Measurements from ENCODE around the gene DLG2. TPM values are rescaled to one million over a fixed set of nuclear protein-coding genes. Genes with fewer than 3 reads are reported as not detected.

DLG2 gene
- total RNA-seq, 2 donors from 2014 or later = 3.8 to 16.4 TPM

- Histone ChIP-seq H3K9me3 (no peaks in the 10 kb centered on the region), H3K36me3 (no peaks in the 10 kb centered on the region), H3K4me3 (no peak overlapping the region), H3K27me3 (replicated peaks; ENCODE audit: insufficient read depth) (no peaks in the 10 kb centered on the region), H3K27ac (no peak overlapping the region), H3K4me1 (ENCODE audit: control insufficient read depth in 1 of 2, low read depth in 2 of 2) (no peaks in the 10 kb centered on the region)
- TF ChIP-seq, protein P1, sequence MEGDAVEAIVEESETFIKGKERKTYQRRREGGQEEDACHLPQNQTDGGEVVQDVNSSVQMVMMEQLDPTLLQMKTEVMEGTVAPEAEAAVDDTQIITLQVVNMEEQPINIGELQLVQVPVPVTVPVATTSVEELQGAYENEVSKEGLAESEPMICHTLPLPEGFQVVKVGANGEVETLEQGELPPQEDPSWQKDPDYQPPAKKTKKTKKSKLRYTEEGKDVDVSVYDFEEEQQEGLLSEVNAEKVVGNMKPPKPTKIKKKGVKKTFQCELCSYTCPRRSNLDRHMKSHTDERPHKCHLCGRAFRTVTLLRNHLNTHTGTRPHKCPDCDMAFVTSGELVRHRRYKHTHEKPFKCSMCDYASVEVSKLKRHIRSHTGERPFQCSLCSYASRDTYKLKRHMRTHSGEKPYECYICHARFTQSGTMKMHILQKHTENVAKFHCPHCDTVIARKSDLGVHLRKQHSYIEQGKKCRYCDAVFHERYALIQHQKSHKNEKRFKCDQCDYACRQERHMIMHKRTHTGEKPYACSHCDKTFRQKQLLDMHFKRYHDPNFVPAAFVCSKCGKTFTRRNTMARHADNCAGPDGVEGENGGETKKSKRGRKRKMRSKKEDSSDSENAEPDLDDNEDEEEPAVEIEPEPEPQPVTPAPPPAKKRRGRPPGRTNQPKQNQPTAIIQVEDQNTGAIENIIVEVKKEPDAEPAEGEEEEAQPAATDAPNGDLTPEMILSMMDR (IDR thresholded peaks at IDR 0.05) = no peak
- ATAC-seq (ENCODE audit: insufficient number of reproducible peaks, low FRiP score, low read depth) = no peak
- DNase-seq (ENCODE audit: low spot score) = no peak
Observed at GRCh38 chr11:84685149-84685548, 942.0 kb downstream of the DLG2 start.

DNA sequence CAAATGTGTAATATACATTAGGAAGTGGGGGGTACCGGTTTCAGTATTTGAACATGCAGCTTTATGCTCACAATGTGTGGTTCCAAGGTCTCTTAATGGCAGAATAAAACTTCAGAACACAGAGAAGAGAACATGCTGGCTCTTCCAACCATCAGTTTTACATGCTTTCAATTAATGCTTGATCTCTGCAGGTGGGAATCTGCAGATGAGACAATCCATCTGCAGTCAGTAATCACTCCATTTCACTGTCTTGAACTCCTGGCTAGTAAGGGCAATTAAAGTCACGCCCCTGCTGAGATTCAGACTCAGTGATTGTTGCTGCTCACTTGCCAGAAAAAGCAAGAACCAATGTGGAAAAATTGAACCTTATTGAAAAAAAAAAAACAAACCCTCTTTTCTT is 945.7 kb downstream of the DLG2 start:
- ATAC-seq (ENCODE audit: insufficient number of reproducible peaks, low FRiP score, low read depth) (no peak), DNase-seq (ENCODE audit: low spot score) (no peak)
- TF ChIP-seq, protein P1 (IDR thresholded peaks at IDR 0.05) = no peak
- no peaks in the 10 kb centered on the region for H3K4me1 ChIP-seq (ENCODE audit: control insufficient read depth in 1 of 2, low read depth in 2 of 2)
- H3K9me3 ChIP-seq = no peaks in the 10 kb centered on the region
- no peak overlapping the region for H3K4me3 ChIP-seq
- no peaks in the 10 kb centered on the region for H3K36me3 ChIP-seq
- H3K27me3 ChIP-seq (replicated peaks; ENCODE audit: insufficient read depth) = no peaks in the 10 kb centered on the region
- no peak overlapping the region for H3K27ac ChIP-seq

DNA sequence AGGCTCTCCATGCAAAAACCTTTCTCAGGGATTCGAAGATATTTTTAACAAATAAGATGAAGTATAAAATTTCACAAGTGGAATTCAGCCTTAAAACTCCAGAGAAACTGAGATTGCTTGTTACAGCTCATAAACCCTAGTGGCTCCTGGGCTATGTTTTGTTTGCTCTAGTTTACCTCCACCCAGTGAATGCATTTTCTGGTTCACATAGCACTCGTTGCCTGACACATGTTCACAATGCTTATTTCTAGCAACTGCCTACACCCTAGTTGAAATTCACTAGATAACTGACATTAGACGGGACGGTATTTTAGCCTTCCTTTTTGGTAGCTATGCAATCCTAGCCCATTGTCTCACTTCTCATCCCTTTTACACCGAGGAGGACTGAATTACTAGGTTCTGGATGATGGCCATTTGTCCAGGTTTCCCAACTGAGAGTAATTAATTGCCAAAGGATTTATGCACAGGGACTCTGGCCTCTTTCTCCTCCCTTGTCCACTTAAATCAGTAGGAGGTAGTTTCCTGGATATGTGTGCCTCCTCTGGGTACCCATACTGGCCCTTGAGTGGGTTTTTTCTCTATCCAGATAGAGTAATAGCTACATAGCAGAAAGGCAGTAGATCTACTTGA is 951.6 kb downstream of the DLG2 start:
- no peaks in the 10 kb centered on the region for H3K27me3 ChIP-seq (replicated peaks; ENCODE audit: insufficient read depth)
- no peaks in the 10 kb centered on the region for H3K4me1 ChIP-seq (ENCODE audit: control insufficient read depth in 1 of 2, low read depth in 2 of 2)
- H3K36me3 ChIP-seq = no peaks in the 10 kb centered on the region
- ATAC-seq (ENCODE audit: insufficient number of reproducible peaks, low FRiP score, low read depth) = no peak
- H3K9me3 ChIP-seq = no peaks in the 10 kb centered on the region
- TF ChIP-seq, protein P1 (IDR thresholded peaks at IDR 0.05) = no peak
- no peak overlapping the region for H3K27ac ChIP-seq
- no peak overlapping the region for H3K4me3 ChIP-seq
- DNase-seq (ENCODE audit: low spot score) = no peak

DNA sequence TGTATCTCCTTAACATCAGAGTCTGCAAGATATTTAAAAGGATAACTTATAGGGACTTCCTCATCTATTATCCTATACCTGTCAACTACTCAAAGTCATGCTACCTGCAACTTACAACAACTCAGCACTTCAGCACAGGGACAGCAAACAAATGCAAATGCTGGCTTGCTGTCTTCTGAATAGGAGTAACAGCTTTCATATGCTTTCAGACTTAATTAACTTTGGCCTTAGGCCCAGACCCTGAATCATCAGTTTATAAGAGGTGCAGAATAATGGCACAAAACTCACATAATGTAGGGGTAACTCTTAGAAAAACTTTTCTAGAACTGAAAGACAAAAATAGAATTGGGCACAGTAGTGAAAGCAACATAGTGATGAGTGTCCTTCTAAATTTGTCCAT is 953.4 kb downstream of the DLG2 start:
- Histone ChIP-seq H3K4me3 (no peak overlapping the region), H3K4me1 (ENCODE audit: control insufficient read depth in 1 of 2, low read depth in 2 of 2) (no peaks in the 10 kb centered on the region), H3K9me3 (no peaks in the 10 kb centered on the region), H3K27me3 (replicated peaks; ENCODE audit: insufficient read depth) (no peaks in the 10 kb centered on the region), H3K27ac (no peak overlapping the region), H3K36me3 (no peaks in the 10 kb centered on the region)
- DNase-seq (ENCODE audit: low spot score) = no peak
- no peak for ATAC-seq (ENCODE audit: insufficient number of reproducible peaks, low FRiP score, low read depth)
- TF ChIP-seq, protein P1 (IDR thresholded peaks at IDR 0.05) = no peak

- no peak for DNase-seq (ENCODE audit: low spot score)
- ATAC-seq (ENCODE audit: insufficient number of reproducible peaks, low FRiP score, low read depth) = no peak
- Histone ChIP-seq H3K4me1 (ENCODE audit: control insufficient read depth in 1 of 2, low read depth in 2 of 2) (no peaks in the 10 kb centered on the region), H3K27ac (no peak overlapping the region), H3K9me3 (no peaks in the 10 kb centered on the region), H3K27me3 (replicated peaks; ENCODE audit: insufficient read depth) (no peaks in the 10 kb centered on the region), H3K4me3 (no peak overlapping the region), H3K36me3 (no peaks in the 10 kb centered on the region)
- TF ChIP-seq, protein P1 (IDR thresholded peaks at IDR 0.05) = no peak
Observed at GRCh38 chr11:84671325-84671999, 955.7 kb downstream of the DLG2 start.

Measured in thoracic aorta (tissue), 2 donors.